ENCODE results near the gene NLRP9. TPM values are rescaled to one million over a fixed set of nuclear protein-coding genes. Genes with fewer than 3 reads are reported as not detected.

The NLRP9 gene
- total and polyA plus RNA-seq, 2 of the 13 experiments (the other 11 are each of a cell fraction or from before 2014, with no cell fraction given) = not detected

DNA sequence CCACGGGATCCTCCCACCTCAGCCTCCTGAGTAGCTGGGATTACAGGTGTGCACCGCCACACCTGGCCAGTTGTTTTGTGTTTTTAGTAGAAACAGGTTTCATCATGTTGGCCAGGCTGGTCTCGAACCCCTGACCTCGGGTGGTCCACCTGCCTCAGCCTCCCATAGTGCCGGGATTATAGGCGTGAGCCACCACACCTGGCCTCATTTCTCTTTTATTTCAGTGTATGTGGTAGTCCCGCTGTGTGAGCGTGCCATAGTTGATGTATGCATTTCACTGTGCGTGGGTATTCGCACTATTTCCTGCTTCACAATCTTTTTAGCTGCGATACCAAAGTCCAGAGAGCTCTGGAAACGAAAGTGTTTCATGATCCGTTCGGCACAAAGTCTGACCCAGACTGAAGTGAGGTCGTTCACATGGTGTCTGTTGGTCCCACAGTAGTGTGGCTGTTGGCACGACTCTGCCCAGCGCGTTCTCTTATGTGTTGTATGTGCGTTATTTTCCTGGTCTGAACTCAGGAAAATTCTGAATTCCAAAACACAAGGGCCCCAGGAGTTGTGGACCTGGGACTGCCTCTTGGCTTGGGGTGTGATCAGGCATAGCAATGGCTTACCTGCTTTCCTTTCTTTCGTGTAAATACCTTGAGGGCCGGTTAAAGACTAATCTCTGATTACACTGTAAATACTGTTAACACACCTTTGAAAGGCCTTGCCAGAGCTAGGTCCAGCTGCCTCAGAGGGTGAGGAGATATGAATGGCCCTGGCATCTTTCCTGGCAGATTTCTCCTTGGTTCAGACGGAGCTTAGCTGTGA lies 54.5 kb downstream of the NLRP9 start (continued):
- TF ChIP-seq, protein P1, sequence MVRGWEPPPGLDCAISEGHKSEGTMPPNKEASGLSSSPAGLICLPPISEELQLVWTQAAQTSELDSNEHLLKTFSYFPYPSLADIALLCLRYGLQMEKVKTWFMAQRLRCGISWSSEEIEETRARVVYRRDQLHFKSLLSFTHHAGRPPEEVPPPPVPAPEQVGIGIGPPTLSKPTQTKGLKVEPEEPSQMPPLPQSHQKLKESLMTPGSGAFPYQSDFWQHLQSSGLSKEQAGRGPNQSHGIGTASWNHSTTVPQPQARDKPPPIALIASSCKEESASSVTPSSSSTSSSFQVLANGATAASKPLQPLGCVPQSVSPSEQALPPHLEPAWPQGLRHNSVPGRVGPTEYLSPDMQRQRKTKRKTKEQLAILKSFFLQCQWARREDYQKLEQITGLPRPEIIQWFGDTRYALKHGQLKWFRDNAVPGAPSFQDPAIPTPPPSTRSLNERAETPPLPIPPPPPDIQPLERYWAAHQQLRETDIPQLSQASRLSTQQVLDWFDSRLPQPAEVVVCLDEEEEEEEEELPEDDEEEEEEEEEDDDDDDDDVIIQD (CRISPR knock-in tag; IDR thresholded peaks at IDR 0.05; ENCODE audit: low read depth) = no peak
- TF ChIP-seq MED8 (CRISPR knock-in tag; IDR thresholded peaks at IDR 0.05; ENCODE audit: insufficient replicate concordance) (no peak), ZNF772 (CRISPR knock-in tag; IDR thresholded peaks at IDR 0.05) (no peak; the same call in 1 of the 2 replicates), ZNF160 (CRISPR knock-in tag; IDR thresholded peaks at IDR 0.05) (no peak; the same call in 1 of the 2 replicates), ZNF761 (CRISPR knock-in tag; conservative IDR thresholded peaks at IDR 0.05) (peak; percentile 62; the same call in 1 of the 2 replicates), EZH2 (conservative IDR thresholded peaks at IDR 0.05; ENCODE audit: low read depth, low read length) (no peak), BHLHE40 (IDR thresholded peaks at IDR 0.05; ENCODE audit: low read length) (no peak), ZFP37 (CRISPR knock-in tag; IDR thresholded peaks at IDR 0.05; ENCODE audit: borderline replicate concordance) (no peak), ZBTB7A (CRISPR knock-in tag; IDR thresholded peaks at IDR 0.05) (no peak), BORCS8-MEF2B (CRISPR knock-in tag; IDR thresholded peaks at IDR 0.05) (no peak), ELF4 (CRISPR knock-in tag; IDR thresholded peaks at IDR 0.05; ENCODE audit: borderline replicate concordance) (no peak), HMGA1 (CRISPR knock-in tag; conservative IDR thresholded peaks at IDR 0.05) (no peak), RFXAP (CRISPR knock-in tag; IDR thresholded peaks at IDR 0.05; ENCODE audit: borderline replicate concordance) (no peak), ZNF883 (CRISPR knock-in tag; IDR thresholded peaks at IDR 0.05; ENCODE audit: not compliant biosample characterization) (no peak), PAWR (CRISPR knock-in tag; IDR thresholded peaks at IDR 0.05; ENCODE audit: borderline replicate concordance) (no peak)
- TF ChIP-seq, protein P2, sequence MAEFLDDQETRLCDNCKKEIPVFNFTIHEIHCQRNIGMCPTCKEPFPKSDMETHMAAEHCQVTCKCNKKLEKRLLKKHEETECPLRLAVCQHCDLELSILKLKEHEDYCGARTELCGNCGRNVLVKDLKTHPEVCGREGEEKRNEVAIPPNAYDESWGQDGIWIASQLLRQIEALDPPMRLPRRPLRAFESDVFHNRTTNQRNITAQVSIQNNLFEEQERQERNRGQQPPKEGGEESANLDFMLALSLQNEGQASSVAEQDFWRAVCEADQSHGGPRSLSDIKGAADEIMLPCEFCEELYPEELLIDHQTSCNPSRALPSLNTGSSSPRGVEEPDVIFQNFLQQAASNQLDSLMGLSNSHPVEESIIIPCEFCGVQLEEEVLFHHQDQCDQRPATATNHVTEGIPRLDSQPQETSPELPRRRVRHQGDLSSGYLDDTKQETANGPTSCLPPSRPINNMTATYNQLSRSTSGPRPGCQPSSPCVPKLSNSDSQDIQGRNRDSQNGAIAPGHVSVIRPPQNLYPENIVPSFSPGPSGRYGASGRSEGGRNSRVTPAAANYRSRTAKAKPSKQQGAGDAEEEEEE (CRISPR knock-in tag; IDR thresholded peaks at IDR 0.05; ENCODE audit: borderline replicate concordance) = no peak
- TF ChIP-seq, protein P3, sequence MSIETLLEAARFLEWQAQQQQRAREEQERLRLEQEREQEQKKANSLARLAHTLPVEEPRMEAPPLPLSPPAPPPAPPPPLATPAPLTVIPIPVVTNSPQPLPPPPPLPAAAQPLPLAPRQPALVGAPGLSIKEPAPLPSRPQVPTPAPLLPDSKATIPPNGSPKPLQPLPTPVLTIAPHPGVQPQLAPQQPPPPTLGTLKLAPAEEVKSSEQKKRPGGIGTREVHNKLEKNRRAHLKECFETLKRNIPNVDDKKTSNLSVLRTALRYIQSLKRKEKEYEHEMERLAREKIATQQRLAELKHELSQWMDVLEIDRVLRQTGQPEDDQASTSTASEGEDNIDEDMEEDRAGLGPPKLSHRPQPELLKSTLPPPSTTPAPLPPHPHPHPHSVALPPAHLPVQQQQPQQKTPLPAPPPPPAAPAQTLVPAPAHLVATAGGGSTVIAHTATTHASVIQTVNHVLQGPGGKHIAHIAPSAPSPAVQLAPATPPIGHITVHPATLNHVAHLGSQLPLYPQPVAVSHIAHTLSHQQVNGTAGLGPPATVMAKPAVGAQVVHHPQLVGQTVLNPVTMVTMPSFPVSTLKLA (IDR thresholded peaks at IDR 0.05) = peak; percentile 35; the same call in 1 of the 2 replicates
- TF ChIP-seq, protein P4, sequence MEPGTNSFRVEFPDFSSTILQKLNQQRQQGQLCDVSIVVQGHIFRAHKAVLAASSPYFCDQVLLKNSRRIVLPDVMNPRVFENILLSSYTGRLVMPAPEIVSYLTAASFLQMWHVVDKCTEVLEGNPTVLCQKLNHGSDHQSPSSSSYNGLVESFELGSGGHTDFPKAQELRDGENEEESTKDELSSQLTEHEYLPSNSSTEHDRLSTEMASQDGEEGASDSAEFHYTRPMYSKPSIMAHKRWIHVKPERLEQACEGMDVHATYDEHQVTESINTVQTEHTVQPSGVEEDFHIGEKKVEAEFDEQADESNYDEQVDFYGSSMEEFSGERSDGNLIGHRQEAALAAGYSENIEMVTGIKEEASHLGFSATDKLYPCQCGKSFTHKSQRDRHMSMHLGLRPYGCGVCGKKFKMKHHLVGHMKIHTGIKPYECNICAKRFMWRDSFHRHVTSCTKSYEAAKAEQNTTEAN (CRISPR knock-in tag; conservative IDR thresholded peaks at IDR 0.05) = peak; percentile 91
- TF ChIP-seq, protein P5, sequence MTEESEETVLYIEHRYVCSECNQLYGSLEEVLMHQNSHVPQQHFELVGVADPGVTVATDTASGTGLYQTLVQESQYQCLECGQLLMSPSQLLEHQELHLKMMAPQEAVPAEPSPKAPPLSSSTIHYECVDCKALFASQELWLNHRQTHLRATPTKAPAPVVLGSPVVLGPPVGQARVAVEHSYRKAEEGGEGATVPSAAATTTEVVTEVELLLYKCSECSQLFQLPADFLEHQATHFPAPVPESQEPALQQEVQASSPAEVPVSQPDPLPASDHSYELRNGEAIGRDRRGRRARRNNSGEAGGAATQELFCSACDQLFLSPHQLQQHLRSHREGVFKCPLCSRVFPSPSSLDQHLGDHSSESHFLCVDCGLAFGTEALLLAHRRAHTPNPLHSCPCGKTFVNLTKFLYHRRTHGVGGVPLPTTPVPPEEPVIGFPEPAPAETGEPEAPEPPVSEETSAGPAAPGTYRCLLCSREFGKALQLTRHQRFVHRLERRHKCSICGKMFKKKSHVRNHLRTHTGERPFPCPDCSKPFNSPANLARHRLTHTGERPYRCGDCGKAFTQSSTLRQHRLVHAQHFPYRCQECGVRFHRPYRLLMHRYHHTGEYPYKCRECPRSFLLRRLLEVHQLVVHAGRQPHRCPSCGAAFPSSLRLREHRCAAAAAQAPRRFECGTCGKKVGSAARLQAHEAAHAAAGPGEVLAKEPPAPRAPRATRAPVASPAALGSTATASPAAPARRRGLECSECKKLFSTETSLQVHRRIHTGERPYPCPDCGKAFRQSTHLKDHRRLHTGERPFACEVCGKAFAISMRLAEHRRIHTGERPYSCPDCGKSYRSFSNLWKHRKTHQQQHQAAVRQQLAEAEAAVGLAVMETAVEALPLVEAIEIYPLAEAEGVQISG (CRISPR knock-in tag; IDR thresholded peaks at IDR 0.05) = peak; percentile 28; the same call in 1 of the 2 replicates
